Measurements from ENCODE around the gene FNDC4.
"Not testable (repeated sequence)": the region's sequence is repeated elsewhere in the genome, so short reads cannot be mapped to it uniquely, and the experiment has no call there.

Gene FNDC4

DNA sequence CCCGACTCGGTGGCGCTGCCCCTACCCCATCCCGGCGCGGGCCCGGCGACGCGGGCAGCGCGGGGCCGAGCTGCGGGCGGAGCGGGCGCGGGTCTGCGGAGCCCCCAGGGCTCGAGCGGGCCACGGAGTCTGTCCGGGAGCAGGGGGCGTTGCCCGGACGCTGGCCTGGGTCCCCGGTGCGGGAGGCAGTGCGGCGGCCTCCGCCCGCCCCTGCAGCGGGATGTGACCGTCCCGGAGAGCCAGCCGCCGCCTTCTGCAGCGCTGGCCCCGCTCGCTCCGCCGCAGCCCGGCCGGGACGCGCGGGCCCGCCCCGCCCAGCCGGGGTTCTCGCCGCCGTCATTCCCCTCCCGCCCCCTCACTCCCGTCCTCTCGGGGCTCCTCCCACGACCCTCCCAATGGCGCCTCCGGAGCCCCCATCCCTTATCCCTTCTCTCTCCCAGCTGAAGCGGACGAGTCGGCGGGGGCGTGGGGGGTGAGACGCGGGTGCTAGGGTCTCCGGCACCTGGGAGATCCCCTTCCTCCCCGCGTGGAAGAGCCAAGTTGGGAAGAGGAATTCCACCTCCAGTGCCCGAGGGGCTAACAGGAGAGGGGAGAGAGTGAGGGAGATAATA is at the start of gene FNDC4:
TSS of gene FNDC4 (minus strand) at position 257 of the 611 bp plus-strand sequence. CDS start 521 bp downstream, outside the sequence.
- no peak for DNase-seq

DNA sequence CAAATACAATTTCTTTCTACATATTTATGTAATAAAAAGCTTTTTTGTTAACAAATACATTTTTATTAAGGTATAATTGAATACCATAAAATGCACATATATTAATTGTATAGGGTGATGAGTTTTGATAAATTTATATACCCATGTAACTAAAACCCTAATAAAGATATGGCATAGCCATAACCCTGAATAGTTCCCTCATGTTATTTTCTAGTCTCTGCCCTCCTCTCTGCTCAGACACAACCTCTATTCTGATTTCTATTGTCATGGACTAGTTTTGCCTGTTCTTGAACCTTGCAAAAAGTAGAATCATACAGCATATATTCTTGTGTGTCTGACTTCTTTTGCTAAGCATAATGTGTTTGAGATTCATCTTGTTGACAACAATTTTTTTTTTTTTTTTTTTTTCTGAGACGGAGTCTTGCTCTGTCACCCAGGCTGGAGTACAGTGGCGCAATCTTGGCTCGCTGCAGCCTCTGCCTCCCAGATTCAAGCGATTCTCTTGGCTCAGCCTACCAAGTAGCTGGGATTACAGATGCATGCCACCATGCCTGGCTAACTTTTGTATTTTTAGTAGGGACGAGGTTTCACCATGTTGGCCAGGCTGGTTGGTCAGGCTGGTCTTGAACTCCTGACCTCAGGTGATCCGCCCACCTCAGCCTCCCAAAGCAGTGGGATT is 49.3 kb upstream of the FNDC4 start:
- no peak for DNase-seq

GRCh38 chr2:27539649-27540048 is 44.6 kb upstream of the FNDC4 start:
- not testable (repeated sequence) for DNase-seq

- not testable (repeated sequence) for DNase-seq
These were observed 43.9 kb upstream of the FNDC4 start for GRCh38 chr2:27538839-27539450.

- no peak for DNase-seq
These were observed 42.3 kb upstream of the FNDC4 start for GRCh38 chr2:27537287-27537686.

DNA sequence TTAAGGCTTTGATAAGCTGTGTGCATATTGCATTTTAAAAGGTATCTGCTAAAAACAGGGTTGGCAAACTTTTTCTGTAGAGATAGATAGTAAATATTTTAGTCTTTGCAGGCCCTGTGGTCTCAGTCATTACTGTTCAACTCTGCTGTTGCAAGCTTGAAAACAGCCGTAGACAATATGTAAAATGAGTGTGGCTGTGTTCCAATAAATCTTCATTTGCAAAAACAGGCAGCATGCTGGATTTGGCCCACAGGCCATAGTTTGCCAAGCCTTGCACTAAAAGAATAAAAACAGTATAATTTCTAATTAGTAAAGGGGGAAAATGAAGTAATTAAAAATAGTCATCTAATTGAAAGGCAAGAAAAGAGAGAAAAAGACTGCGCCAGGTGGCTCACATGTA is 37.0 kb upstream of the FNDC4 start:
- DNase-seq: no peak

GRCh38 chr2:27527182-27527581 is 32.2 kb upstream of the FNDC4 start:
- no peak for DNase-seq

- DNase-seq: no peak
These were observed 27.5 kb upstream of the FNDC4 start for GRCh38 chr2:27522400-27522945.

DNA sequence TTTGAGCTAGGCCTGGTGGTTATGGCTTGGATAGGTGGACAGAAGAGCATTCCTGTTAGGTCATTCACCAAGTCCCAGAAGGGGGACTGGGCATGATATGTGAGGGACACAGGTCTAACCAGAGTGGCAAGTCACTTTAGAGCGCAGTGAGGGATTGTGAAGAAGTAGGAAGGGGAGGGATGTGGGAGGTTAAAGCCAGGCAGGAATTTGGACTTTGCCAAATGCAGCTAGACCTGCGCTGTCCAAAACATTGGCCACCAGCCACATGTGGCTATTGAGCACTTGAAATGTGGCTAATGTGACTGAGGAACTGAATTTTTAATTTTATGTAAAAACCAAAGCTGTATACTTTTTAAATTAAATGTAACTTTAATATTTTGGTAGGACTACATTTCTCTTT is 25.3 kb upstream of the FNDC4 start:
- DNase-seq: no peak

DNA sequence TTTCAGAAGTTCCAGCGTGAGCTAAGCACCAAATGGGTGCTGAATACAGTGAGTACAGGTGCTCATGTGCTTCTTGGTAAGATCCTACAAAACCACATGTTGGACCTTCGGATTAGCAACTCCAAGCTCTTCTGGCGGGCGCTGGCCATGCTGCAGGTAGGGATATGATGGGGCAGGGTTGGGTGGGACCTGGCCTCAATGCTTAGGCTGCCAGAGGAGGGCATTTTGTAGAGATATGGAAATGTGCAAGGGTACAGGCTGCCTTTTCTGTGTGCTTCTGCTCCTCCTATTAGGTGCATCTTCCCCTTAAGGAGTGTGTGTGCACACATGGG is 23.7 kb upstream of the FNDC4 start:
- DNase-seq: no peak

GRCh38 chr2:27518113-27518781 is 23.2 kb upstream of the FNDC4 start:
- DNase-seq: no peak

DNA sequence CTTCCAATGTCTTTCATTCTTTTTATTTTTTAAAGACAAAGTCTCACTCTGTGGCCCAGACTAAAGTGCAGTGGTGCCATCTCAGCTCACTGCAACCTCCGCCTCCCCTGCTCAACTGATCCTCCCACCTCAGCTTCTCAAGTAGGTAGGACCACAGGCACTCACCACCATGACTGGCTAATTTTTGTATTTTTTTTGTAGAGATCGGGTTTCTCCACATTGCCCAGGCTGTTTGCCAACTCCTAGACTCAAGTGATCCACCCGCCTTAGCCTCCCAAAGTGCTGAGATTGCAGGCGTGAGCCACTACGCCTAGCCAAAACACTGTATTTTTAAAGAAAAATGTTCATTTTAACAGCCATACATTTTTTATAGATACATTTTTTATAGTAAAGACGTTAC is 14.3 kb upstream of the FNDC4 start:
- DNase-seq: no peak

GRCh38 chr2:27507293-27507692 is 12.3 kb upstream of the FNDC4 start:
- DNase-seq: no peak

DNA sequence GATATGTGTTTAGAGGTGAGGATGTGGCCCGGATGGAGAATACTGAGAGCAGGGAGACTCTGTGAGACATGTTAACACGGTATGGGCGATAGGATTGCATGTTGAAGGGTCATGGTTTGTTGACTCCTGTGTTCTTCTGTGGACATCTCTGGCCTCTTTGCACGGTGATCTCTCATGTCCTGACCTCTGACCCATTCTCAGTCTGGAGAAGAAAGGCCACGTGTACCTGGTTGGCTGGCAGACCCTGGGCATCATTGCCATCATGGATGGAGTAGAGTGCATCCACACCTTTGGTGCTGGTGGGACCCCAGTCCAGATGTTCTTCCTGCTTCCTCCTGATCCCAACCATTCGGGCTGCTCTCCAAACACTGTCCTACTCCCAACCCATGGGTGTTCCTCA is 11.6 kb upstream of the FNDC4 start:
- no peak for DNase-seq

- no peak for DNase-seq
These were observed 7.1 kb upstream of the FNDC4 start for GRCh38 chr2:27502142-27502541.

- no peak for DNase-seq
These were observed 6.0 kb upstream of the FNDC4 start for GRCh38 chr2:27501042-27501441.

GRCh38 chr2:27498975-27499374 is 4.0 kb upstream of the FNDC4 start:
- no peak for DNase-seq

DNA sequence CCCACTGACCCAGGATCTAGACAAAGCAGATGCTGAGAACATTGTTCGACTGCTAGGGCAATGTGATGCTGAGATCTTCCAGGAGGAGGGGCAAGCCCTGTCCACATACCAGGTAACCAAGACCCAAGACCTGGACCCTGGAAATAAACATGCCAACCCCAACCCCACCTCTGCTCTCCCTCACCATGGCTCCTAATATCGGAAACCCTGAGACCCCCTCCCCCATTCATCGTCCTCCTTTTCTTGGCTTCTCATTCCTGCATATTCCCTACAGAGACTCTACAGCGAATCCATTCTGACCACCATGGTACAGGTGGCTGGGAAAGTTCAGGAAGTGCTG is 2.3 kb upstream of the FNDC4 start:
- DNase-seq: no peak

DNA sequence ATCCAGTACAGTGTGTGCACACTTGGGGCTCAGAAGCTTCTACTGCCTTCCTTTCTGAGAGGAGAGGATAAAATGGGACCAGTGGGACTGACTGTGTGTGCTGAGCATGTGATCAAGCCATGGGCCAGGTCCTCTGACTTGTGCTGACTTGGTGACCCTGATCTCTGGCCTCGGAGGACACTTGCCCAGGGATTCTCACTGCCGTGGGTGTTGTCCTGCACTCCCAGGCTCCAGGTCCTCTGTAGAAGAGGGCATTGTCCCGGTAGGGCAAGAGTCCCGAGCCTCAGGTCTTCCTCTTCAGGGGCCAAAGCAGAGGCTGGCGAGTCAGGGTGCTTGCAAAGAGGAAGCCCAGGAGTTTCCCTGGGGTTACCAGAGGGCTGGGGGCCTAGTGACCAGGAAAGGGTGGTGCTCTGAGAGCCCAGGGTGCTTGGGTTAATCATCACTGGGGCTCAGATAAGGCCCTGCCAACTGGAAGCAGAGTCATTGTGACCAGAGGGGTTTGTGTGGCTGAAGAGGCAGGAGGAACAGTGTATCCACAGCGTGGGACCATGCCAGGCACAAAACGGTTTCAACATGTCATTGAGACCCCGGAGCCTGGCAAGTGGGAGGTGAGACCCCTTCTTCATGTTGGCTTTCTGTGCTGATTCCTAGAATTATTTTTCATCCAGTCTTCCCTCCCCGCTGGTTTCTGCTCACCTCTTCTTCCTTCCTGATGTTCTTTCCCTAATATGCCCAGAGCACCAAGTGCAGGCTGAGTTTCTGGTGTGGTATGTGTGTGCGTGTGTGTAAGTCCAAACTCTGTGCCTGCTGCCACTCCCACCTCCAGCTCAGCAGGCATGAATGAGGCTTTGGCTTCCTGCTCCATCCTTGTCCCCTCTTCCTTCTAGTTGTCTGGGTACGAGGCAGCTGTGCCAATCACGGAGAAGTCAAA is 1.6 kb upstream of the FNDC4 start, which contains the start of gene GCKR:
TSS of gene GCKR (plus strand) at position 483 of the 931 bp plus-strand sequence. CDS start at position 549, 66 bp downstream.
- DNase-seq: no peak

DNA sequence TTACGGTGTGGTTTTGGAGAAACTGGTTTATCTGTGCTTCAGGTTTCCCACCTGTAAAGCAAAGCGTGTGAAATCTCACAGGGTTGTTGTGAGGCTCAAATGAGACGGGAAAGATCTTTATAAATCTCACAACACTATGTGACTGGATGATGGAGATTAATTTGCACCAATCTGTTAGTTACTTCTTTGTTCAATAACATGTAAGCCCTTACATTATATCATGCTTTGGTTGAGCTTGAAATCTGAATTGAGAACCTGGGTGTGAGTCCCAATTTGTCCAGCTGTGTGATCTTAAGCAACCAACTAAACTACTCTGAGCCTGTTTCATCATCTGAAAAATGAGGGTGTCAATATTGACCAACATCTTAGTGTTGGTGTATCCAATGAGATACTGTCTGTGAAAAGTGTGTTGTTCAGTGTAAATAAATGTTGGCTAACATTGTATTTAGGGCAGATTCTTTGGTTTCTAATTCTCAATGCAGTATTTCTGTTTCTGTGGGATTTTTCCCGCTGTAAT is 898 bp upstream of the FNDC4 start:
- DNase-seq: no peak

GRCh38 chr2:27494284-27494943 is 586 bp downstream of the FNDC4 start:
- DNase-seq: no peak

DNA sequence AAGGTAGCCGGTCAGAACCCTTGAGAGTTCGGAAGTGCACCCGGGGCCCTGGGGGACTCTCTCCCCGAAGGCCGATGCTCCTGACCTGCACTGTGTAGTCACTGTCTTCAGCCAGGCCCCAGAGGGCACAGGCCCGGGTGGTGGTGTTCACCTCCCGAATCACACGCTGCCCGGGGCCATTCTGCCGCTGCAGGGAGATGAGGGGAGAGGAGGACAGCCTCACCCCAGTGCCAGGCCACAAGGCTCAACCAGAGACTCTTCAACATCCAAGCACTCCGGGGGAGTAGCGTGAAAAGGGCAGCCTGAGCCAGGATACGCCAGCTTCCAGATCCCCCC is 1.1 kb downstream of the FNDC4 start:
- no peak for DNase-seq

Measured in kidney glomerular epithelial cell (primary cell).